ENCODE results near the gene MROH8.
A peak's percentile ranks its signal among the peaks of the same experiment; 100 is the strongest.
"Not testable (repeated sequence)": the region's sequence is repeated elsewhere in the genome, so short reads cannot be mapped to it uniquely, and the experiment has no call there.

The MROH8 gene

GRCh38 chr20:37152284-37152683 is 27.1 kb downstream of the MROH8 start:
- no peak for DNase-seq

- no peak for DNase-seq
Measured at GRCh38 chr20:37151529-37151928, 27.8 kb downstream of the MROH8 start.

GRCh38 chr20:37150864-37151263 is 28.5 kb downstream of the MROH8 start:
- DNase-seq, result not testable (repeated sequence)

- no peak for DNase-seq
Measured at GRCh38 chr20:37147250-37147649, 32.1 kb downstream of the MROH8 start.

GRCh38 chr20:37144856-37145404 is 34.4 kb downstream of the MROH8 start:
- DNase-seq, result no peak

- peak; percentile 34 for DNase-seq
Measured at GRCh38 chr20:37142708-37143107, 36.6 kb downstream of the MROH8 start.

GRCh38 chr20:37137547-37137946 is 41.8 kb downstream of the MROH8 start:
- no peak for DNase-seq

- no peak for DNase-seq
Measured at GRCh38 chr20:37133952-37134351, 45.4 kb downstream of the MROH8 start.

GRCh38 chr20:37131486-37131885 is 47.9 kb downstream of the MROH8 start:
- no peak for DNase-seq

GRCh38 chr20:37128803-37129202 is 50.5 kb downstream of the MROH8 start:
- no peak for DNase-seq

GRCh38 chr20:37126290-37126689 is 53.1 kb downstream of the MROH8 start:
- not testable (repeated sequence) for DNase-seq

GRCh38 chr20:37123441-37123840 is 55.9 kb downstream of the MROH8 start:
- DNase-seq, result no peak

- DNase-seq, result no peak
Measured at GRCh38 chr20:37120497-37120896, 58.9 kb downstream of the MROH8 start.

GRCh38 chr20:37119356-37120036 is 59.9 kb downstream of the MROH8 start:
- DNase-seq, result no peak

- DNase-seq, result no peak
Measured at GRCh38 chr20:37114012-37114411, 65.3 kb downstream of the MROH8 start.

- DNase-seq, result no peak
Measured at GRCh38 chr20:37111926-37112455, 67.4 kb downstream of the MROH8 start.

- no peak for DNase-seq
Measured at GRCh38 chr20:37108676-37109075, 70.7 kb downstream of the MROH8 start.

GRCh38 chr20:37102571-37102970 is 76.8 kb downstream of the MROH8 start:
- no peak for DNase-seq

GRCh38 chr20:37096415-37097041 is 82.8 kb downstream of the MROH8 start:
- DNase-seq, result no peak

GRCh38 chr20:37095599-37096414 is 83.5 kb downstream of the MROH8 start, which contains the start of gene RBL1:
RBL1 (minus strand) TSS chr20:37095997; CDS start chr20:37095928, 69 bp downstream.
- peak; percentile 93 for DNase-seq

- peak; percentile 17 for DNase-seq
Measured at GRCh38 chr20:37095108-37095598, 84.2 kb downstream of the MROH8 start.

- DNase-seq, result no peak
Measured at GRCh38 chr20:37090407-37090806, 88.9 kb downstream of the MROH8 start.

- DNase-seq, result no peak
Measured at GRCh38 chr20:37081717-37082289, 97.5 kb downstream of the MROH8 start.
